Measurements from ENCODE around the gene HRNR.

The HRNR gene

GRCh38 chr1:152188673-152189591 is 35.1 kb downstream of the HRNR start:
- DNase-seq: peak; percentile 35

DNA sequence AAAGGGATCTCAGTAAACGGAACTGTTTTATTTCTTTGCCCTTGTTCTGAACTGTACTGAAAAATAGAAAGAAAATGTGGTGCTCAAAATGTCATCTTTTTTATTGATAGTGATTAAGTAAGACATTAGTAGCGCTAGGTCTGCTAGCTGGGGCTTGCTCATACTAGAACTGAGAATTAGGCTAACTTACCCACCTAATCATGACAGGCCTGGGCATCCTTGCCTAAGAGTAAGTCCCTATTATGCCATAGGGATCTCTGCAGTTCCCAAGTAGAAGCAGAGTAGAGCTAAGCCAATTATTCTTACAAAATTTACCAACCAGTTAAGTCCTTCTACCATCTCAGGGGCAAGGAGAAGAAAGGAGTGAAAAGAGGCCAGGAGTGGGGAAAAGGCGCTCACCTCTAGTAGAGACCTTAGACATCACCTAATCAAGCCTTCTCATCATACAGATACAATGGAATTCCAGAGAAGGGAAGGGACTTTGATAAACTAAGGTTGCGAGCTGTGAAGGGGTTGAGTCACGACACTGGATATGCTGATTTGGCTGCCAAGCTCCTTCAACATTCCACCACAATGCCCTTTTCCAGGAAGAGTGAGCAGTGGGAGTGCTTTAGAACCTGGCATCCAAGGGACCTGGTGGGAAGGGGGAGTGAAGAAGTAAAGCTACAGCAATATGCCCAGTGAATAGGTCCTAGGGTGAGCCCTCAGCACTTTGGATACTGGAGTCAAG is 37.3 kb downstream of the HRNR start:
- no peak for DNase-seq

DNA sequence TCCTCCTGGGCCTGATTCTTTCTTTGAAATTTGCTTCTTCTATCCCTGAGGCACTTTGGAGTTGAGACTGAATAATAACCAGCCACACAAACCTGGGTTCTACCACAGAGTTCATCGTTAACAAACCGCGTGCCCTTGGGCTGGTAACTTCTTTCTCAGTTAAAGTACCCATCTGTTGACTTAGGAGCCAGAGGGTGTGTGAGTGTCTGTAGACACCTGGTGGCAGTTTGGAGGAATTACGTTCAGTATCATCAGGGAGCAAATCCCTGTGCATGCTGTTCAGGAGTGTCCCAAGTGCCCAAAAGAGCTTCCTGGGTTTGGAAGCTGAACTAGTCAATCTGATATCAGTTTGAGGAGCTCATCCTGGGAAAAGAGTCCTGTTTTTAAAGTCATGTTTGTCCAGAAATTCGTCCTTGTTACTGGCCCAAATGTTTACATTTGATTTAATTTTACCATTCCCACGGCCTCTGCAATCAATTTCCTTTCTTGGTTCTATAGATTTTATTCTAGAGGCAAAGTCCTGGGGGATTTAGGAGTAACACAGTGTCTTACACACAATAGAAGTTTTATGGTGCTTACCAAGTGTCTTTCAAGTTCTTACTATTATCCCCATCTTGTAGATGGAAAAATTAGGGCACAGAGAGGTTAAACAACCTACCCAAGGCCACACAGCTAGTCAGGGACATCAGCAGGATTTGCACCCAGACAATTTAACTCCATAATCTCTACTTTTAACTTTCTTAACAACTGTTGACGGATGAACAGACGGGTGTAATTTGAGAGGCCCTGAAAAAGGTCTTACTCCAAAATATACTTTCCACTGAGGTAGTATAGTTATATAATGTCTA is 38.2 kb downstream of the HRNR start:
- DNase-seq: peak; percentile 59

DNA sequence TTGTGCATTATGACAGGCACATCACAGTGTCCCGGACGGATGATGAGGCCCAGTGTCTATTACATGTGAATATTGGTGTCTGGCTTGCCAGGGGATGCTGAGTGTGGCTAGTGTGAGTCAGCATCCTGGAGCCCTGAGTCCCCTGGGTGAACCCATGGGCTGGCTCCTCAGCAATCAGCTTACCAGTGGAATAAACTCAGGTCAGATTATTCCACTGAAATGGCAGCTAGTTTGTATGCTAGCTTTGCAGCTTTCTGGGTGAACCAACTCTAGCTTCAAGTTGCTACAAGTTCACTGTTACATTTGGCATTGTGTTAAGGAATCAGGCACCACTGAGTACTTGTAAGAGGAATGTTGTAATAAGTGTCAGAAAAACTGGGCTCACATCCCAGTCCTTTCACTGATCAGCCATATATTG is 41.0 kb downstream of the HRNR start:
- no peak for DNase-seq

- DNase-seq: no peak
These were observed 41.6 kb downstream of the HRNR start for GRCh38 chr1:152182431-152182830.

DNA sequence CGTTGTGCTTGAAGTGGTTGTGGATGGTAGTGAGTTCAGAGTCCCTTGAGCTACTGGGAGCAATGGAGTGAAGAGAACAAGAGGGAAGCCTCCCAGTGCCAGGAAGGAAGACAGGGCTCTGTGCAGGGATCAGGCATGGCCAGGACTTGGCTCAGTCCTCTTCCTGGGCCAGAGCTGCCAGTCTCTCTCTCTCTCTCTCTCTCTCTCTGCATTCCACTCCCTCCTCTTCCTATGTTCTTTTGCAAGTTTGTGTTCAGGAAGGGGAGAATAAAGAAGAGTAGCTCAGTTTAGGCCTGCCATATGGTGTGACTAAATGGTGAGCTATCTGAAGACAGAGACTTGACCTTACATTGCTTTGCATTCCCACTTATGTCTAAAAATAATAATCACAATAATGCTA is 44.4 kb downstream of the HRNR start:
- DNase-seq: no peak

- no peak for DNase-seq
These were observed 53.6 kb downstream of the HRNR start for GRCh38 chr1:152170287-152170905.

DNA sequence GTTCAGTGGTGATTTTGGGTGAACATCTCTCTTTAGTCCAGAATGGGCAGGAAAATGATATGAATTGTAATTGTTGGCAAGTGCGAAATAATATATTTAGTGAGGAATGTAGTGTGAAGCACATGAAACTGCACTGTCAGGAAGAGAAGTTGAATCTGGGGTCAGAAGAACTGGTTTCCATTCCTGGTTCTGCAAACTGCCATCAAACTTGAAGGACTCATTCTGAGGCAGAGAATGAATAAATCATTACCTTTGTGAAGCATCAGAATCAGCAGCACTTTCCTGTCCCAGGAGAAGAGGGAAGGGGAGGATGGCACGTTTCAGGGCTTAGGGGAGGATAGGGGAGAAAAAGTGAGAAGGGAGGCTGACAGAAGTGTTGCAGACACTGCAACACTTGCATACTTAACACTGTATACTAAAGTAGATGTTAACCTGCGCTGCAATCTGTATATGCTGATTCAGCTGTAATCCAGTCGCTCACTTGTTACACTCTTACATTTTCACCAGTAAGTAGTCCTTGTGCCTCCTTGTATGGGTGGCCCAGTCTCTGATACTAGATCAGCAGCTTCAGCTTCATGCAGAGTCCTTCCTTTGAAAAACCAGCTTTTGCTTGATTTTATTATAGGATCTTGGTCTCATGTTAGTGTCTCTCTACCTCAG is 54.5 kb downstream of the HRNR start:
- no peak for DNase-seq

DNA sequence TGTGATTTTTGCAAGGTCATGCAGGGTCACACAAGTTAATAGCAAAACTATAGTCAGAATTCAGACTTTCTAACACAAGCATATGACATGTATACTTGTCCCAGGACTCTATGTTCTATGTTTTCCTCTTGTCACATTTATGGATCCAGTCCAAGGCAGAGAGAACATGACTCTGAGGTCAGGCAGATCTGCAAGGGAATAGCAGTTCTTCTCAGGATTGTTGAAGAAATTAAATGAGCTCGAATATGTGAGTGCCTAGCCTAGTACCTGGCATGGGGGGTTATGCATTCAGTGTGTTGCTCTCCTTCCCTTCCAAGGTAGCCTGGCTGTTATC is 55.5 kb downstream of the HRNR start:
- no peak for DNase-seq

DNA sequence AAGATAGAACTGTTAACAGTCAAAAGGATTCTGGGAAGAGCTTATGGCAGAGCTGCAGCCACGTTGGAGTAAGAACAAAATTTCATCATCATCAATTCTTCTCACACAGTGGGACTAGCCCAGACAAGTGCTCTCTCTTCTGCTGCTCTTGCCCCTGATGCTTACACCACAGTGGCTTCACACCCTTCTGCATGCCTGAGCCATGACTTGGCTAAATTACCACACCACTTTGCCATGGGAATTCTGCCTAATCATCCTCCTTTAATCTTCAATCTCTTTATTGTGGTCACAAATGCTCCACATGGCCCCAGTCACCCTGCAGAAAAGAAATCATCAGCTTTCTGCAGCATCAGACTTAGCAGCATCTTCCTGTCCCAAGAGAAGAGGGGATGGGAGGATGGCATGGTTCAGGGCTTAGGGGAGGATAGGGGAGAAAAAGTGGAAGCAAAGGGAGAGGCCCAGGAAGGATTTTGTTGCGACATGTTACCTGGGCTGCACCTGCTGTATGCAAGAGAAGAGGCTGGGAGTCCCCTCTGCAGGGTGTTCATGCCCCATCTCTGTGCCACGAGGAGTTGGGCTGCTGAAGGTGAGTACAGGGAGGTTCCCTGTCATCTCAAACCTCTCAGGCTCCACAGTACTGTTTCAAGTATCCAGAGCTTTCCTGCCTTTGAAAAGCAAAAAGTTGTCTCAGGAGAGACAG is 56.0 kb downstream of the HRNR start:
- DNase-seq: no peak

- no peak for DNase-seq
These were observed 57.0 kb downstream of the HRNR start for GRCh38 chr1:152166966-152167365.

DNA sequence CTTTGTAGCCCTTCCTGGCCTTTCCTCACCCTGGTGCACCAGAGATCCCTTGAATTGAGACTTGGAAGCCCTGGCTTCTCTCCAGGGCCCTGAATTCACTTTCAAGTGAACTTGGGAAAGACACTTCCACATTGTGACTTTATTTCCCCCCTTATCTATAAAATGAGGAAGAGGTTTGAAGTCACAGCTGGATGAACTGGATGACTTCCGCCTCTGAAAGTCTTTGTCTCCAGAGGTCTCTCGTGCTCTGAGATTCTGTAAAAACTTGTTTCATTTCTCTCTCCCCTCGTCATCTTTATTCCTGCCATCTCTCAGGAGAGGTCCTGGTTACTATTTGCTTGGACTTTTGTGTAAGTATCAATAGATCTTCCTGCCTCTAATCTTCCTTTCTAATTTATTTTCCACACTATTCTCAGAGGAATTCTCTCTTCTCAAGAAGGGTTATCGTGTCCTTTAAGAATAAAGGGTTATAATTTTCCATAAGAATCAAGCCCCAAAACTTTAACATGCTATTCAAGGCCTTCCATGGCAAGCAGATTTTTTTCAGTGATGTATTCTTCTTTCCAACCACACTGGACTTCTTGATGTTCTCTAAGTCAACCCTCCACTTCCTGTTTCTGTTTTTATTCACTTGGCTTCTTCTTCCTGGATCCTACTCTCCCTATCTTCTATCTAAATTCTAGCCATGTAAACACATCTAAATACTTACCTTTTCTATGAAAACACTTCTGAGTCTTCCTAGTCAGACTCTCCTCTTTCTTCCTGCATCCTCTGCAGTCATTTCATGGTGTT is 58.5 kb downstream of the HRNR start:
- no peak for DNase-seq

DNA sequence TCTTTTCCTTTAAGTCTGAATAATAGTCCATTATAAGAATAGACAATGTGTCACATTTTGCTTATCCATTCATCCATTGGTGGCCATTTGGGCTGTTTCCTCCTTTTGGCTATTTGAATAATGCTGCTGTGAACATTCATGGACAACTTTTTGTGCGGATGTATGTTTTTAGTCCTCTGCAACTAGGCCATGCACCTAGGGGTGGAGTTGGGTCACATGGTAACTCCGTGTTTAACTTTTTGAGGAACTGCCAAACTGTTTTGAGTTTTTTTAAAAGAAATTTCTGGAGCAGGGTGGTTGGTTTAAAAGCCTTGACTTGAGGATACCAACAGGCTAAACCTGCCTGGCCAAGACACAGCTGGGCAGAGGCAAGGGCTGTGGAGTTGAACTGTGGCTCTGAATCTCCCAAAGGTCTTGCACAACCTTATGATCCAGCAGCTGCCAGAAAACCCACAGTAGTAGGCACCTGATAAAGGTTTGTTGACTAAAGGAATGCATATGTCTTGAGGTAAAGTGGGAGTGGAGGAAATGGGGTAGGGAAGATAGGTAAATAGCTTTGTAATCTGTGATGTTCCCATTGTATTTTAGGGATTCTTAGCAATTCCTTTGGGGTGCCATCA is 59.4 kb downstream of the HRNR start:
- no peak for DNase-seq

GRCh38 chr1:152162792-152163463 is 61.1 kb downstream of the HRNR start:
- no peak for DNase-seq

All from NCI-H2171 (cell line).